Liver (tissue), 9 donors: ENCODE measurements around the gene IL1RAP. TPM values are rescaled to one million over a fixed set of nuclear protein-coding genes. Genes with fewer than 3 reads are reported as not detected.
A peak's percentile ranks its signal among the peaks of the same experiment; 100 is the strongest.

Source experiments
- DNase-seq: peaks from one replicate; pipeline ENCODE4 v3.0.0-alpha.2; 2017; ENCODE audit warnings: low spot score
- H3K27ac ChIP-seq, 2 donors: one replicate each; pipeline ENCODE4 v1.7.0; 2013; ENCODE audit warnings: inconsistent platforms in 2 of 2, low read length in 2 of 2, control low read depth in 1 of 2, low read depth in 1 of 2, mild to moderate bottlenecking in 1 of 2
- H3K27me3 ChIP-seq, 4 donors: one replicate each; pipeline versions ENCODE4 v1.6.1 to v1.7.0; 2013; ENCODE audit warnings: low read length in 3 of 4, inconsistent platforms in 1 of 4, mild to moderate bottlenecking in 1 of 4, moderate library complexity in 1 of 4; ENCODE audit not compliant: control insufficient read depth in 4 of 4, insufficient read depth in 4 of 4
- H3K36me3 ChIP-seq, 4 donors: one replicate each; pipeline versions ENCODE4 v1.6.1 to v1.7.0; 2013; ENCODE audit warnings: low read length in 3 of 4, mild to moderate bottlenecking in 3 of 4, low read depth in 1 of 4, moderate library complexity in 1 of 4; ENCODE audit not compliant: control insufficient read depth in 4 of 4, insufficient read depth in 3 of 4
- H3K4me1 ChIP-seq, 4 donors: one replicate each; pipeline versions ENCODE4 v1.6.1 to v1.7.0; 2013; ENCODE audit warnings: low read length in 3 of 4, mild to moderate bottlenecking in 3 of 4, moderate library complexity in 1 of 4; ENCODE audit not compliant: control insufficient read depth in 4 of 4, insufficient read depth in 4 of 4
- H3K4me3 ChIP-seq, 3 donors: one replicate each; pipeline versions ENCODE4 v1.6.1 to v1.7.0; 2013; ENCODE audit warnings: low read length in 3 of 3, control low read depth in 1 of 3, low read depth in 1 of 3, mild to moderate bottlenecking in 1 of 3
- H3K9ac ChIP-seq, 2 donors: one replicate each; pipeline ENCODE4 v1.7.0; 2013; ENCODE audit warnings: low read length in 2 of 2, mild to moderate bottlenecking in 2 of 2, moderate library complexity in 2 of 2, control low read depth in 1 of 2, low read depth in 1 of 2
- H3K9me3 ChIP-seq, 4 donors: one replicate each; pipeline versions ENCODE4 v1.6.1 to v1.7.0; 2013; ENCODE audit warnings: low read length in 3 of 4; ENCODE audit not compliant: control insufficient read depth in 4 of 4
- CTCF ChIP-seq: fragments of 150-350 bp; IDR thresholded peaks from 2 replicates; pipeline ENCODE4 v1.5.1; 2017; ENCODE audit warnings: improper control_type of control experiment, low read depth, low read length; ENCODE audit not compliant: missing input control
- EGR1 ChIP-seq, 2 donors: IDR thresholded peaks; 2 replicates each; pipeline ENCODE4 v1.6.1; 2016 to 2018; ENCODE audit warnings: antibody characterized with exemption in 2 of 2, low read depth in 2 of 2
- FOXA1 ChIP-seq: IDR thresholded peaks from 2 replicates; pipeline ENCODE4 v1.6.1; 2016; ENCODE audit warnings: antibody characterized with exemption
- FOXA2 ChIP-seq: IDR thresholded peaks from 2 replicates; pipeline ENCODE4 v1.6.1; 2016; ENCODE audit warnings: antibody characterized with exemption
- GABPA ChIP-seq, 2 donors: IDR thresholded peaks in 1 of 2; conservative IDR thresholded peaks in 1 of 2; 2 replicates each; pipeline ENCODE4 v1.6.1; 2016; ENCODE audit warnings: antibody characterized with exemption in 2 of 2, mild to moderate bottlenecking in 1 of 2, moderate library complexity in 1 of 2
- HNF4A ChIP-seq, 2 donors: conservative IDR thresholded peaks; 2 replicates each; pipeline ENCODE4 v1.6.1; 2016; ENCODE audit warnings: antibody characterized with exemption in 2 of 2, mild to moderate bottlenecking in 2 of 2
- HNF4G ChIP-seq: IDR thresholded peaks from 2 replicates; pipeline ENCODE4 v1.6.1; 2016; ENCODE audit warnings: antibody characterized with exemption
- JUND ChIP-seq, 2 donors: IDR thresholded peaks; 2 replicates each; pipeline ENCODE4 v1.6.1; 2016; ENCODE audit warnings: antibody characterized with exemption in 2 of 2
- MAX ChIP-seq: IDR thresholded peaks from 2 replicates; pipeline ENCODE4 v1.6.1; 2016; ENCODE audit warnings: antibody characterized with exemption
- NR2F2 ChIP-seq: IDR thresholded peaks from 2 replicates; pipeline ENCODE4 v1.6.1; 2016; ENCODE audit warnings: antibody characterized with exemption
- RAD21 ChIP-seq, 2 donors: IDR thresholded peaks; 2 replicates each; pipeline ENCODE4 v1.6.1; 2016; ENCODE audit warnings: antibody characterized with exemption in 2 of 2, mild to moderate bottlenecking in 2 of 2
- RXRA ChIP-seq, 2 donors: IDR thresholded peaks; 2 replicates each; pipeline ENCODE4 v1.6.1; 2017 to 2018; ENCODE audit warnings: antibody characterized with exemption in 2 of 2, mild to moderate bottlenecking in 1 of 2
- SP1 ChIP-seq: IDR thresholded peaks from 2 replicates; pipeline ENCODE4 v1.6.1; 2018; ENCODE audit warnings: antibody characterized with exemption, mild to moderate bottlenecking
- TAF1 ChIP-seq: conservative IDR thresholded peaks from 2 replicates; pipeline ENCODE4 v1.6.1; 2016; ENCODE audit warnings: antibody characterized with exemption, mild to moderate bottlenecking
- YY1 ChIP-seq: IDR thresholded peaks from 2 replicates; pipeline ENCODE4 v1.6.1; 2016; ENCODE audit warnings: antibody characterized with exemption, mild to moderate bottlenecking
- ZBTB33 ChIP-seq: IDR thresholded peaks from 2 replicates; pipeline ENCODE4 v1.6.1; 2016; ENCODE audit warnings: antibody characterized with exemption
- WGBS: extraction: QIAGEN DNeasy Blood & Tissue Kit; methylation state at CpG from one replicate; pipeline ENCODE4 v1.1.7; 2013; 5-methylcytosine and 5-hydroxymethylcytosine counted together
- polyA plus RNA-seq, 2 donors: library from polyadenylated mRNA; stranded (reverse) in 1 of 2; unstranded in 1 of 2; fragments of 200-250 nt in 1 of 2; fragments of >200 nt in 1 of 2; fragmentation: Nextera tagmentation in 1 of 2; extraction: Ambion mirVana in 1 of 2; gene quantifications; one replicate each; pipeline versions ENCODE4 v1.2.1 to v1.2.3, GENCODE V29; 2013 to 2015
- total RNA-seq, 2 donors: library from RNA; depleted of rRNA; stranded (reverse); fragments of >200 nt; gene quantifications; one replicate each; pipeline ENCODE4 v1.2.3, GENCODE V29; 2014
- TF ChIP-seq, protein P1 (sequence below): IDR thresholded peaks from 2 replicates; pipeline ENCODE4 v1.6.1; 2016; ENCODE audit warnings: antibody characterized with exemption
- TF ChIP-seq, protein P2 (sequence below): IDR thresholded peaks from 2 replicates; pipeline ENCODE4 v1.6.1; 2016; ENCODE audit warnings: antibody characterized with exemption, mild to moderate bottlenecking
- donor health status: healthy.
- donor health status: healthy.
- donor health status: healthy.
- donor health status: healthy.
- donor health status: healthy.

The IL1RAP gene
- total and polyA plus RNA-seq, 4 donors = 53.7 to 230 (median 71.6) TPM

GRCh38 chr3:190699776-190700175 is 185.9 kb downstream of the IL1RAP start (continued):
- TF ChIP-seq, protein P1, sequence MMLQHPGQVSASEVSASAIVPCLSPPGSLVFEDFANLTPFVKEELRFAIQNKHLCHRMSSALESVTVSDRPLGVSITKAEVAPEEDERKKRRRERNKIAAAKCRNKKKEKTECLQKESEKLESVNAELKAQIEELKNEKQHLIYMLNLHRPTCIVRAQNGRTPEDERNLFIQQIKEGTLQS = no peak
- TF ChIP-seq HNF4G (no peak), MAX (no peak), EGR1 (IDR thresholded peaks at IDR 0.05; ENCODE audit: low read depth in 2 of 2) (no peak), RAD21 (IDR thresholded peaks at IDR 0.05) (no peak), HNF4A (conservative IDR thresholded peaks at IDR 0.05) (no peak)

DNA sequence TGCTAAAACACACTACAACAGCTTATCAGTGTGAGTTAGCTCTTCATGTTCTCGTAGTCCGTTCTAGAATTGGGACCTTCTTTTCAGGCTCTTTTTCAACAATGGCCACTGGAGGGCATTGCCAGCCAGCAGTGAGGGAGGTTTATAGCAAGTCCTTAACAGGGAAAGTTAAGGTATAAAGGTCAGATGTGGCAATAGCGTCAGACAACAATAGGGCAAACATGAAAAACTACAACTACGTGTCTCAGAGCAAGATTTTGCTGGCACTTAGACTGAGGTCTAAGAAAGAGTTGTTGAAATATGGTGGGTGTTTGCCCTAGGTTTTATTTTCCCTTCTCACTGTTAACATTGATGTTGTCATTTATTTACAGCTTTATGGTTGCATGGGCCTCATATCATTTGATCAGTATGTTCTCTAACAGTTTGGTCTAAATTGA is 187.2 kb downstream of the IL1RAP start:
- Histone ChIP-seq H3K27ac (peak overlapping the region; percentile 22 to 33), H3K9ac (no peak overlapping the region), H3K4me1 (peaks cover 2 to 16% (median 9%) of the 10 kb centered on the region in 4 donors), H3K4me3 (no peak overlapping the region), H3K27me3 (no peaks in the 10 kb centered on the region), H3K36me3 (no peaks in the 10 kb centered on the region), H3K9me3 (no peaks in the 10 kb centered on the region)
- 10% methylated on average over 4 of the region's 4 CpGs for WGBS
- no peak for DNase-seq
- TF ChIP-seq EGR1 (IDR thresholded peaks at IDR 0.05; ENCODE audit: low read depth in 2 of 2) (no peak), CTCF (peak; percentile 80), FOXA1 (peak; percentile 13), MAX (peak; percentile 61), GABPA (IDR thresholded peaks at IDR 0.05 in 1 of 2, conservative IDR thresholded peaks at IDR 0.05 in 1 of 2) (no peak), HNF4A (conservative IDR thresholded peaks at IDR 0.05) (peak; percentile 98), HNF4G (peak; percentile 83), SP1 (peak; percentile 84), FOXA2 (peak; percentile 56), TAF1 (no peak), RXRA (IDR thresholded peaks at IDR 0.05) (peak; percentile 74 to 80), RAD21 (IDR thresholded peaks at IDR 0.05) (peak; percentile 99 to 100), YY1 (peak; percentile 93), NR2F2 (peak; percentile 42), JUND (IDR thresholded peaks at IDR 0.05) (peak; percentile 59 to 67), ZBTB33 (peak; percentile 58)
- TF ChIP-seq, protein P2, sequence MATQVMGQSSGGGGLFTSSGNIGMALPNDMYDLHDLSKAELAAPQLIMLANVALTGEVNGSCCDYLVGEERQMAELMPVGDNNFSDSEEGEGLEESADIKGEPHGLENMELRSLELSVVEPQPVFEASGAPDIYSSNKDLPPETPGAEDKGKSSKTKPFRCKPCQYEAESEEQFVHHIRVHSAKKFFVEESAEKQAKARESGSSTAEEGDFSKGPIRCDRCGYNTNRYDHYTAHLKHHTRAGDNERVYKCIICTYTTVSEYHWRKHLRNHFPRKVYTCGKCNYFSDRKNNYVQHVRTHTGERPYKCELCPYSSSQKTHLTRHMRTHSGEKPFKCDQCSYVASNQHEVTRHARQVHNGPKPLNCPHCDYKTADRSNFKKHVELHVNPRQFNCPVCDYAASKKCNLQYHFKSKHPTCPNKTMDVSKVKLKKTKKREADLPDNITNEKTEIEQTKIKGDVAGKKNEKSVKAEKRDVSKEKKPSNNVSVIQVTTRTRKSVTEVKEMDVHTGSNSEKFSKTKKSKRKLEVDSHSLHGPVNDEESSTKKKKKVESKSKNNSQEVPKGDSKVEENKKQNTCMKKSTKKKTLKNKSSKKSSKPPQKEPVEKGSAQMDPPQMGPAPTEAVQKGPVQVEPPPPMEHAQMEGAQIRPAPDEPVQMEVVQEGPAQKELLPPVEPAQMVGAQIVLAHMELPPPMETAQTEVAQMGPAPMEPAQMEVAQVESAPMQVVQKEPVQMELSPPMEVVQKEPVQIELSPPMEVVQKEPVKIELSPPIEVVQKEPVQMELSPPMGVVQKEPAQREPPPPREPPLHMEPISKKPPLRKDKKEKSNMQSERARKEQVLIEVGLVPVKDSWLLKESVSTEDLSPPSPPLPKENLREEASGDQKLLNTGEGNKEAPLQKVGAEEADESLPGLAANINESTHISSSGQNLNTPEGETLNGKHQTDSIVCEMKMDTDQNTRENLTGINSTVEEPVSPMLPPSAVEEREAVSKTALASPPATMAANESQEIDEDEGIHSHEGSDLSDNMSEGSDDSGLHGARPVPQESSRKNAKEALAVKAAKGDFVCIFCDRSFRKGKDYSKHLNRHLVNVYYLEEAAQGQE = peak; percentile 25
- TF ChIP-seq, protein P1 = peak; percentile 67
